HL-60/S4 treated with phorbol 12-myristate 13-acetate at 8.2 ng/mL for 4 days and 3 days (cell line): Measurements from ENCODE around the gene PRDM13.
"Not testable (repeated sequence)": the region's sequence is repeated elsewhere in the genome, so short reads cannot be mapped to it uniquely, and the experiment has no call there.

Experiments used
- in situ Hi-C: fragments of 300-500 bp; cut with MboI; formaldehyde crosslinking; loops from 2 replicates; pipeline ENCODE4 v1.15.0; 2022; ENCODE audit warnings: low sequenced_read_pairs

PRDM13 gene

GRCh38 chr6:99622044-99622443 is 15.4 kb downstream of the PRDM13 start:
- in situ Hi-C loops = not testable (repeated sequence)

GRCh38 chr6:99629293-99629692 is 22.7 kb downstream of the PRDM13 start:
- in situ Hi-C loops = no loop called here

GRCh38 chr6:99637629-99638028 is 31.0 kb downstream of the PRDM13 start:
- in situ Hi-C loops = no loop called here

- in situ Hi-C loops = not testable (repeated sequence)
These were observed 31.7 kb downstream of the PRDM13 start for GRCh38 chr6:99638358-99638757.

GRCh38 chr6:99641270-99641669 is 34.6 kb downstream of the PRDM13 start:
- in situ Hi-C loops = no loop called here

- in situ Hi-C loops = no loop called here
These were observed 39.4 kb downstream of the PRDM13 start for GRCh38 chr6:99645986-99646385.

GRCh38 chr6:99650091-99650571 is 43.5 kb downstream of the PRDM13 start:
- in situ Hi-C loops = not testable (repeated sequence)

- in situ Hi-C loops = no loop called here
These were observed 53.6 kb downstream of the PRDM13 start for GRCh38 chr6:99660206-99660605.

- in situ Hi-C loops = no loop called here
These were observed 55.2 kb downstream of the PRDM13 start for GRCh38 chr6:99661870-99662269.

GRCh38 chr6:99662616-99663015 is 56.0 kb downstream of the PRDM13 start:
- in situ Hi-C loops = no loop called here
